ENCODE results near the gene TMEM150C. TPM values are rescaled to one million over a fixed set of nuclear protein-coding genes. Genes with fewer than 3 reads are reported as not detected.

The TMEM150C gene
- total RNA-seq, 1 donor from 2014 or later: 5.4 TPM

- H3K27ac ChIP-seq: no peak overlapping the region
- no peaks in the 10 kb centered on the region for H3K36me3 ChIP-seq
- H3K4me1 ChIP-seq: no peaks in the 10 kb centered on the region
- TF ChIP-seq, protein P1, sequence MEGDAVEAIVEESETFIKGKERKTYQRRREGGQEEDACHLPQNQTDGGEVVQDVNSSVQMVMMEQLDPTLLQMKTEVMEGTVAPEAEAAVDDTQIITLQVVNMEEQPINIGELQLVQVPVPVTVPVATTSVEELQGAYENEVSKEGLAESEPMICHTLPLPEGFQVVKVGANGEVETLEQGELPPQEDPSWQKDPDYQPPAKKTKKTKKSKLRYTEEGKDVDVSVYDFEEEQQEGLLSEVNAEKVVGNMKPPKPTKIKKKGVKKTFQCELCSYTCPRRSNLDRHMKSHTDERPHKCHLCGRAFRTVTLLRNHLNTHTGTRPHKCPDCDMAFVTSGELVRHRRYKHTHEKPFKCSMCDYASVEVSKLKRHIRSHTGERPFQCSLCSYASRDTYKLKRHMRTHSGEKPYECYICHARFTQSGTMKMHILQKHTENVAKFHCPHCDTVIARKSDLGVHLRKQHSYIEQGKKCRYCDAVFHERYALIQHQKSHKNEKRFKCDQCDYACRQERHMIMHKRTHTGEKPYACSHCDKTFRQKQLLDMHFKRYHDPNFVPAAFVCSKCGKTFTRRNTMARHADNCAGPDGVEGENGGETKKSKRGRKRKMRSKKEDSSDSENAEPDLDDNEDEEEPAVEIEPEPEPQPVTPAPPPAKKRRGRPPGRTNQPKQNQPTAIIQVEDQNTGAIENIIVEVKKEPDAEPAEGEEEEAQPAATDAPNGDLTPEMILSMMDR (IDR thresholded peaks at IDR 0.05): no peak
- H3K4me3 ChIP-seq: no peak overlapping the region
- intact Hi-C loops (cut with DNase I): no loop called here
- H3K9me3 ChIP-seq: no peaks in the 10 kb centered on the region
- no peaks in the 10 kb centered on the region for H3K27me3 ChIP-seq
- DNase-seq (ENCODE audit: low spot score in 2 of 2): no peak
Measured at GRCh38 chr4:82523179-82523578, 38.6 kb downstream of the TMEM150C start.

DNA sequence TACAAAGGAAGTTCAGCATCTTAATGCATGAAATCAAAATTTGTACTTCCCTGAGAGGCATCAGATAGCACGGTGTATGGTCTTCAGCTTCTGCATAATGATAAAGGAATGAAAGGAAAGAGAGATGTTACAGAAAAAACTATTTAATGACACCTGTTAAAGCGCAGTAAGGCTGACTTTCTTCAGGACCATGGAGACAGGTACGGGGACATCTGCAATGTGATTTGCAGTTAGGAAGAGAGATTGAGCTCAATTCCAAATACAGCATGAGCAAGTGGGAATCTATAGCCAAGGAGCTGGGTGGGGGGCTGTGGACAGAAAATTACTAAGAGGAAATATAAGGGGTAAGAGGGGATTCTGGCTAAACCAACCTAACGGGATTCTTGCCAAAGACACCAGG is 39.3 kb downstream of the TMEM150C start:
- no peak overlapping the region for H3K27ac ChIP-seq
- no peak overlapping the region for H3K4me3 ChIP-seq
- intact Hi-C loops (cut with DNase I): no loop called here
- no peaks in the 10 kb centered on the region for H3K36me3 ChIP-seq
- TF ChIP-seq, protein P1 (IDR thresholded peaks at IDR 0.05): no peak
- H3K4me1 ChIP-seq: no peaks in the 10 kb centered on the region
- no peaks in the 10 kb centered on the region for H3K9me3 ChIP-seq
- H3K27me3 ChIP-seq: no peaks in the 10 kb centered on the region
- no peak for DNase-seq (ENCODE audit: low spot score in 2 of 2)

DNA sequence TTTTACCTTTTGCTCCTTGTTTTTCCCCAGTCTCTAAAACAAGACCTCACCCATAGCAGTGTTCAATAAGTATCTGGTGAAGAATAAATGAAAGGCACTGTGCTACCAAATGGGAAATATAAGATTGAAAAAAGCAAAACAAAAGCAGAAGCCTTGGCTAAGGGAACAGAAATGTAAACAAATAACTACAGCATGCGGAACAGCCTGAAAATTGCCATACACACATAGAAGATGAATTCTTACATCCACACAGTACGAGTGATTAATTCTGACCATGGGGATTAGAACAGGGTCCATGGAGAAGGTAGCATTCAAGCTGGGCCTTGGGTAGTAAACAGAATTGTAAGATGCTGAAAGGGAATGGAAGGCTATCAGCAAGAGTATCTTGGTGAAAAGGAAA is 40.5 kb downstream of the TMEM150C start:
- Histone ChIP-seq H3K4me1 (no peaks in the 10 kb centered on the region), H3K27me3 (no peaks in the 10 kb centered on the region), H3K27ac (no peak overlapping the region), H3K9me3 (no peaks in the 10 kb centered on the region), H3K36me3 (no peaks in the 10 kb centered on the region), H3K4me3 (no peak overlapping the region)
- TF ChIP-seq, protein P1 (IDR thresholded peaks at IDR 0.05): no peak
- intact Hi-C loops (cut with DNase I): no loop called here
- no peak for DNase-seq (ENCODE audit: low spot score in 2 of 2)

DNA sequence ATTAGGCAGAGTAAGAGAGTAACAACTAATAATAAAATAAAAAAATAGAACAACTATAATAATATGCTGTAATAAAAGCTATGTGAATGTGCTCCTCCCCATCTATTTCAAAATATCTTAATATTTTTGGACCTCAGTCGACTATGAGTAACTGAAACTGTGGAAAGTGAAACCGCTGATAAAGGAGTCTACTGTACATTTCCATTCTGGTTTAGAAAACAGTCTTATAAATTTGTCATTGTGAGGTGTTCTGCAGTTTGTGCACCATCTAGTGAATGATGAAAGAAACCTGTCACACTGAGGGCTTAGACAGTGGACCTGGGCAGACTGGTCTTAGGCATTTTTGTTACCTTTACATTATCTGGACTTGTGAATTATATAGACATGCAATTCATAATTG is 42.0 kb downstream of the TMEM150C start:
- H3K27ac ChIP-seq: no peak overlapping the region
- no peak overlapping the region for H3K4me3 ChIP-seq
- TF ChIP-seq, protein P1 (IDR thresholded peaks at IDR 0.05): no peak
- no peaks in the 10 kb centered on the region for H3K4me1 ChIP-seq
- H3K9me3 ChIP-seq: no peaks in the 10 kb centered on the region
- no peak for DNase-seq (ENCODE audit: low spot score in 2 of 2)
- no peaks in the 10 kb centered on the region for H3K36me3 ChIP-seq
- H3K27me3 ChIP-seq: no peaks in the 10 kb centered on the region
- intact Hi-C loops (cut with DNase I): no loop called here

GRCh38 chr4:82519072-82519471 is 42.7 kb downstream of the TMEM150C start:
- H3K27me3 ChIP-seq: no peaks in the 10 kb centered on the region
- TF ChIP-seq, protein P1 (IDR thresholded peaks at IDR 0.05): no peak
- H3K36me3 ChIP-seq: no peaks in the 10 kb centered on the region
- H3K9me3 ChIP-seq: no peaks in the 10 kb centered on the region
- intact Hi-C loops (cut with DNase I): no loop called here
- H3K27ac ChIP-seq: no peak overlapping the region
- no peak for DNase-seq (ENCODE audit: low spot score in 2 of 2)
- no peaks in the 10 kb centered on the region for H3K4me1 ChIP-seq
- no peak overlapping the region for H3K4me3 ChIP-seq

GRCh38 chr4:82517043-82517442 is 44.7 kb downstream of the TMEM150C start:
- no peak for DNase-seq (ENCODE audit: low spot score in 2 of 2)
- no peak overlapping the region for H3K4me3 ChIP-seq
- TF ChIP-seq, protein P1 (IDR thresholded peaks at IDR 0.05): no peak
- H3K36me3 ChIP-seq: no peaks in the 10 kb centered on the region
- intact Hi-C loops (cut with DNase I): no loop called here
- no peaks in the 10 kb centered on the region for H3K9me3 ChIP-seq
- no peaks in the 10 kb centered on the region for H3K4me1 ChIP-seq
- H3K27ac ChIP-seq: no peak overlapping the region
- H3K27me3 ChIP-seq: no peaks in the 10 kb centered on the region
